ENCODE results near the gene STK4. TPM values are rescaled to one million over a fixed set of nuclear protein-coding genes. Genes with fewer than 3 reads are reported as not detected.

Gene STK4
- total and polyA plus RNA-seq, 2 of the 8 experiments (the other 6 are each of a cell fraction or from before 2014, with no cell fraction given) = 12.0 to 34.3 TPM

DNA sequence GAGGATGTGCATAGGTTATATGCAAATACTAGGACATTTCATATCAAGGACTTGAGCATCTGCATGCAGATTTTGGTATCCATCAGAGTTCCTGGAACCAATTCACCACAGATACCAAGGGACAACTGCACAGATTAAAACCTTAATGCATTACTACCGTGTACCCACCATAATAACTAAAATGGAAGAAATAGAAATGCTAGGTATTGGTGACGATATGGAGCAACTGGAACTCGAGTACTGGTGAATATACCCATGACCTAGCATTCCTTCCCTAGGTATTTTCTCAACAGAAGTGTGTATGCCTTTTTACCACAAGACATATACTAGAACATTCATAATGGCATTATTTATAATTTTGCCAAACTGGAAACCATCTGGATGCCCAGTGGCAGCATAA is 116.2 kb downstream of the STK4 start (continued):
- TF ChIP-seq POU5F1 (IDR thresholded peaks at IDR 0.05; ENCODE audit: low read depth, low read length) (no peak), SAP30 (IDR thresholded peaks at IDR 0.05; ENCODE audit: insufficient read depth, insufficient replicate concordance, low read length) (no peak), CEBPB (IDR thresholded peaks at IDR 0.05; ENCODE audit: low read depth, low read length) (no peak)
- TF ChIP-seq, protein P1, sequence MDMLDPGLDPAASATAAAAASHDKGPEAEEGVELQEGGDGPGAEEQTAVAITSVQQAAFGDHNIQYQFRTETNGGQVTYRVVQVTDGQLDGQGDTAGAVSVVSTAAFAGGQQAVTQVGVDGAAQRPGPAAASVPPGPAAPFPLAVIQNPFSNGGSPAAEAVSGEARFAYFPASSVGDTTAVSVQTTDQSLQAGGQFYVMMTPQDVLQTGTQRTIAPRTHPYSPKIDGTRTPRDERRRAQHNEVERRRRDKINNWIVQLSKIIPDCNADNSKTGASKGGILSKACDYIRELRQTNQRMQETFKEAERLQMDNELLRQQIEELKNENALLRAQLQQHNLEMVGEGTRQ (IDR thresholded peaks at IDR 0.05; ENCODE audit: low read length) = no peak

Data from H1 (cell line).